Neutrophil (primary cell): ENCODE measurements around the gene SETD1A.
"Not testable (repeated sequence)": the region's sequence is repeated elsewhere in the genome, so short reads cannot be mapped to it uniquely, and the experiment has no call there.

Source experiments
- H3K27ac ChIP-seq: fragments of 200-600 bp; sonication (generic); 2 replicates; pipeline ENCODE4 v1.5.1; 2016; ENCODE audit warnings: mild to moderate bottlenecking, moderate library complexity
- H3K27me3 ChIP-seq: fragments of 200-600 bp; sonication (generic); 2 replicates; pipeline ENCODE4 v1.6.0; 2016; ENCODE audit warnings: mild to moderate bottlenecking
- H3K36me3 ChIP-seq: fragments of 200-600 bp; sonication (generic); 2 replicates; pipeline ENCODE4 v1.5.1; 2017
- H3K4me1 ChIP-seq, 2 experiments: fragments of 200-600 bp in 1 of 2; sonication (generic) in 1 of 2; 1 replicate in 1 of 2; 2 replicates in 1 of 2; pipeline versions ENCODE4 v1.5.1 to v1.6.1; 2013 to 2016; ENCODE audit warnings: low read depth in 1 of 2, low read length in 1 of 2, mild to moderate bottlenecking in 1 of 2, moderate library complexity in 1 of 2; ENCODE audit not compliant: control insufficient read depth in 1 of 2, insufficient read depth in 1 of 2
- H3K4me3 ChIP-seq, 2 experiments: fragments of 200-600 bp in 1 of 2; sonication (generic) in 1 of 2; 1 replicate in 1 of 2; 2 replicates in 1 of 2; pipeline ENCODE4 v1.5.1; 2013 to 2016; ENCODE audit warnings: low read depth in 1 of 2, low read length in 1 of 2, mild to moderate bottlenecking in 1 of 2, moderate library complexity in 1 of 2
- H3K9me3 ChIP-seq: fragments of 200-600 bp; sonication (generic); 2 replicates; pipeline ENCODE4 v1.5.1; 2016
- TF ChIP-seq, protein P1 (sequence below): fragments of 200-600 bp; sonication (generic); IDR thresholded peaks from 2 replicates; pipeline ENCODE4 v1.5.1; 2016; ENCODE audit warnings: antibody characterized with exemption

SETD1A gene

DNA sequence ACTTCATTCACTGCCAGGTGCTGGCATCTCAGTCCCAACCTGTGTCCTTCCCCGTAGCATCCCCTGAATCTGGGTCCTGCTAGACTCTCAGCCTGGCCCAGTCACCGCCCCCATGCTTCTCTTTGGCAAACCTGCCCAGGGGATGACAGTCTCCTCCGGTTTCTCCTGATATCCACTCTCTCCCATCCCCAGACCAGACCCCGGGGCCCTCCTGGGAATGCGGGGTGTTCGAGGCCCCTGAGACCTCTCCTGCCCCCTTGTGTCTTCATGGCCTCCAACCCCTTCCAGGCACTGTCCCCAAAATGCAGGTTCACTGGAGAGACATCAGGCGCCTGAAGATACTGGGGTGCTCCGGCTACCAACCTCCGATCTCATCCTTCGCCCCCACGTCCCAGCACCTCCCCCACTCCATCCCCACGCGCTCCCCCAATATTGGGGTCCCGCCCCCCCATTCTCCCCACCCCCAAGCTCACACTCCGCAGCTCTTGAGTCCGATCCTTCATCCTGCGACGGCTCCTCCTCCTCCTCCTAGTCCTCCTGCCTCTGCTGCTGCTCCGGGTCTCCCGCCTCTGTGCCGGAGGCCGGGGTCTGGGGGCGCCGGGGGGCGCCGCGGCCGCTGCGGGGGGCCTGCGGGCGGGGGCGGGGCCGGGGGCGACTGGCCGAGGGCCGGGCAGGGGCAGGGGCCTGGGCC lies 52.5 kb downstream of the SETD1A start:
- Histone ChIP-seq H3K4me3 (no peak overlapping the region), H3K27ac (no peak overlapping the region), H3K27me3 (peaks cover 72% of the 10 kb centered on the region), H3K9me3 (no peaks in the 10 kb centered on the region), H3K36me3 (no peaks in the 10 kb centered on the region), H3K4me1 (no peaks in the 10 kb centered on the region)
- TF ChIP-seq, protein P1, sequence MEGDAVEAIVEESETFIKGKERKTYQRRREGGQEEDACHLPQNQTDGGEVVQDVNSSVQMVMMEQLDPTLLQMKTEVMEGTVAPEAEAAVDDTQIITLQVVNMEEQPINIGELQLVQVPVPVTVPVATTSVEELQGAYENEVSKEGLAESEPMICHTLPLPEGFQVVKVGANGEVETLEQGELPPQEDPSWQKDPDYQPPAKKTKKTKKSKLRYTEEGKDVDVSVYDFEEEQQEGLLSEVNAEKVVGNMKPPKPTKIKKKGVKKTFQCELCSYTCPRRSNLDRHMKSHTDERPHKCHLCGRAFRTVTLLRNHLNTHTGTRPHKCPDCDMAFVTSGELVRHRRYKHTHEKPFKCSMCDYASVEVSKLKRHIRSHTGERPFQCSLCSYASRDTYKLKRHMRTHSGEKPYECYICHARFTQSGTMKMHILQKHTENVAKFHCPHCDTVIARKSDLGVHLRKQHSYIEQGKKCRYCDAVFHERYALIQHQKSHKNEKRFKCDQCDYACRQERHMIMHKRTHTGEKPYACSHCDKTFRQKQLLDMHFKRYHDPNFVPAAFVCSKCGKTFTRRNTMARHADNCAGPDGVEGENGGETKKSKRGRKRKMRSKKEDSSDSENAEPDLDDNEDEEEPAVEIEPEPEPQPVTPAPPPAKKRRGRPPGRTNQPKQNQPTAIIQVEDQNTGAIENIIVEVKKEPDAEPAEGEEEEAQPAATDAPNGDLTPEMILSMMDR: no peak

DNA sequence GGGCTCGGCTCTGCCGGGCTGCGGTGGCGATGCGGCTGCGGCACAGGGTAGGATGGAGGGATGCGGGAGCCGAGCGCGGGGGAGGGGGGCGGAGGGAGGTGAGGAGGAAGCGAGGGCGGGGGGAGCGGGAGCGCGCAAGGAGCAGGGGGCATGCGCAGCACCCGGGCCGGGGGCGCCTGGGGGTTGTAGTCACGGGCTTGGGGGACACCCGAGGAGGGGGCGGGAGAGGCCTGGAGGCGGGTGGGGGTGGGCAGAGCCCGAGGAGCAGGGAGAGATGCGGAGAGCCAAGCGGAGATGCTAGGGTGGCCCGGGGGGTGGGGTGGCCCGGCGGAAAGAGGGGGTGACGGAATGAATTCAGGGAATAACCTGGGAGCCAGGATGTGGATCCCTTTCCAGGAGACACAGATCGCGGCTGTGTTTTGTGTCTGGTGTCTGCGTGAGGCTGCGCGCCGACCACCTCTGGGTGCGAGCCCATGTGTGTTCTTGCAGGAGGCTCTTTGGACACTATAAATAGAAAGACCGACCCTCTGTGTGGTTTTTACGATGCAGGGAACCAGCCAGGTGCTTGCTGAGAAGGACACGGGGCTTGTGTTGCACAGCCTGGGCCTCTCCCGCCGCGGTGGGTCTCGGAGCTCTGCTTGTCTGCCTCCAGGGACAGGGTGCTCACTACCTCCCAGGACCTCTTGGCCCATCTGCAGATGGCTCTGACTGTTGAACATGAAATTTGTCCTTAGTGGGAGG lies 53.2 kb downstream of the SETD1A start, which contains the start of gene STX1B:
Gene STX1B (minus strand): TSS at position 54 of the 741 bp plus-strand sequence. CDS start 242 bp downstream, outside the sequence.
- Histone ChIP-seq H3K36me3 (no peaks in the 10 kb centered on the region), H3K4me3 (no peak within 1 kb of the TSS), H3K4me1 (no peaks in the 10 kb centered on the region), H3K27me3 (peaks cover 66% of the 10 kb centered on the region), H3K9me3 (no peaks in the 10 kb centered on the region), H3K27ac (no peak within 1 kb of the TSS)
- TF ChIP-seq, protein P1: no peak

GRCh38 chr16:31011815-31012214 lies 54.3 kb downstream of the SETD1A start:
- H3K4me1 ChIP-seq, H3K27ac ChIP-seq, H3K9me3 ChIP-seq, H3K4me3 ChIP-seq, H3K36me3 ChIP-seq: not testable (repeated sequence)
- peaks cover 55% of the 10 kb centered on the region for H3K27me3 ChIP-seq

DNA sequence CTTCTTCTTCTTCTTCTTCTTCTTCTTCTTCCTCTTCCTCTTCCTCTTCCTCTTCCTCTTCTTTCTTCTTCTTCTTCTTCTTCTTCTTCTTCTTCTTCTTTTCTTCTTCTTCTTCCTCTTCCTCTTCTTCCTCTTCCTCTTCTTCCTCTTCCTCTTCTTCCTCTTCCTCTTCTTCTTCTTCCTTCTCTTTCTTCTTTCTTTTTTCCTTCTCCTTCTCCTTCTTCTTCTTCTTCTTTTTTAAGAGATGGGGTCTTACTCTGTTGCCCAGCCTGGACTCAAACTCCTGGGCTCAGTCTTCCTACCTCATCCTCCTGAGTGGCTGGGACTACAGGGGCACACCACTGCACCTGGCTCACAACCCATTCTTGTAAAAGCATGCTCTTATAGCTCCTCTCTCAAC lies 55.7 kb downstream of the SETD1A start:
- not testable (repeated sequence) for H3K4me3 ChIP-seq, H3K9me3 ChIP-seq, H3K36me3 ChIP-seq, H3K4me1 ChIP-seq
- Histone ChIP-seq H3K27me3 (peaks cover 41% of the 10 kb centered on the region), H3K27ac (peak overlapping the region; percentile 63)

DNA sequence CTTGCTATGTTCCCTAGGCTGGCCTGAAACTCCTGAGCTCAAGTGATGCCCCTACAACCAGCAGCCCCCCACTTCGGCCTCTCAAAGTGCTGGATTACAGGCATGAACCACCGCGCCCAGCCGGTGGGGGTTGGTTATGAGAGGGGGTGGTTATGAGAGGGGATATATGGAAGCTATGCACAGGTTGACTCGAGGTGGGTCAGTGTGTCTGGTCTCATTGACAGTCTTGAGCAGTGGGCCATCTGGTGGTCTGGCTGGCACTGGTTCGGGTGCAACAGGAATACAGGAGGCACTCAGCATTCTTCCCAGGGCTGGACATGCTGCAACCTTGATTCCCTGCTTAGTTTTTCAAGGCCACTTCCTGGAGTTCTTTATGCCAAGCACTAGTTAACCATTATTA lies 58.5 kb downstream of the SETD1A start:
- no peaks in the 10 kb centered on the region for H3K9me3 ChIP-seq
- TF ChIP-seq, protein P1: no peak
- H3K4me3 ChIP-seq: no peak overlapping the region
- H3K36me3 ChIP-seq: no peaks in the 10 kb centered on the region
- H3K4me1 ChIP-seq: no peaks in the 10 kb centered on the region
- H3K27ac ChIP-seq: no peak overlapping the region
- H3K27me3 ChIP-seq: peaks cover 13% of the 10 kb centered on the region

DNA sequence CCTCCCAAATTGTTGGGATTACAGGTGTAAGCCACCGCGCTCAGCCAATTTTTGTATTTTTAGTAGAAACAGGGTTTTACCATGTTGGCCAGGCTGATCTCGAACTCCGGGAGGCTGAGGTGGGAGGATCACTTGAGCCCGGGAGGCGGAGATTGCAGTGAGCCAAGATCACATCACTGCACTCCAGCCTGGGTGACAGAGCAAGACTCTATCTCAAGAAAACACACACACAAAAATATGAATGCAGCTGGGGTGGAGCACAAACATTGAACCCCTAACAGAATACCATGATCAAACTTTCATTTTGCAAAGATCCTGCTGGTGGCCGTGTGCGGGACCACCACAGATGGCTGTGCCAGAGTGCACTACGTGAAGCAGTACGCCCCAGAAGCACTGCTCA lies 60.2 kb downstream of the SETD1A start:
- not testable (repeated sequence) for H3K27me3 ChIP-seq, H3K27ac ChIP-seq, H3K4me3 ChIP-seq, H3K36me3 ChIP-seq, H3K9me3 ChIP-seq, H3K4me1 ChIP-seq

DNA sequence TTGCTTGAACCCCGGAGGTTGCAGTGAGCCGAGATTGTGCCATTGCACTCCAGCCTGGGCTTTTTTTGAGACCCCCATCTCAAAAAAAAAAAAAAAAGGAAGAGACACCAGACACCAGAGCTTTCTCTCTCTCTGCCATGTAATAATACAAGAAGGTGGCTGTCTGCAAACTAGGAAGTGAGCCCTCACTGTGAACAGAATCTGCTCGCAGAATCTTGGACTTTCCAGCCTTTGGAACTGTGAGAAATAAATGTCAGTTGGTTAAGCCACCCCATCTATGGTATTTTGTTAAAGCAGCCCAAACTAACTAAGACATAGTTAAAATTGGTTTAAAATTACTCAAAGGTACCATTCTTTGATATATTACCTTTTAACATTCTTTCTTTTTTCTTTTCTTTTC lies 63.0 kb downstream of the SETD1A start:
- H3K9me3 ChIP-seq: no peaks in the 10 kb centered on the region
- no peak overlapping the region for H3K27ac ChIP-seq
- peaks cover 0 to 5% of the 10 kb centered on the region in 2 experiments for H3K4me1 ChIP-seq
- no peaks in the 10 kb centered on the region for H3K36me3 ChIP-seq
- H3K4me3 ChIP-seq: no peak overlapping the region
- TF ChIP-seq, protein P1: no peak
- no peaks in the 10 kb centered on the region for H3K27me3 ChIP-seq
